H9 (cell line): ENCODE measurements around the gene SELPLG. TPM values are rescaled to one million over a fixed set of nuclear protein-coding genes. Genes with fewer than 3 reads are reported as not detected.

ENCODE experiments used
- DNase-seq: peaks from one replicate; pipeline ENCODE4 v3.0.0-alpha.2; 2017
- H2AFZ ChIP-seq: one replicate; pipeline ENCODE4 v1.6.1; 2013; ENCODE audit warnings: mild to moderate bottlenecking, low read length, control low read depth, moderate library complexity
- H2AK5ac ChIP-seq: 2 replicates; pipeline ENCODE4 v1.6.1; 2013; ENCODE audit warnings: low read length, control low read depth, mixed read lengths; ENCODE audit not compliant: insufficient read length
- H2BK120ac ChIP-seq: one replicate; pipeline ENCODE4 v1.6.1; 2013; ENCODE audit warnings: low read depth, mild to moderate bottlenecking, low read length, control low read depth, inconsistent platforms; ENCODE audit not compliant: poor library complexity, severe bottlenecking
- H2BK12ac ChIP-seq: 2 replicates; pipeline ENCODE4 v1.6.1; 2013; ENCODE audit warnings: low read length, control low read depth, mixed read lengths, low read depth; ENCODE audit not compliant: insufficient read length
- H2BK15ac ChIP-seq: 2 replicates; pipeline ENCODE4 v1.6.1; 2013; ENCODE audit warnings: low read depth, low read length, control low read depth
- H2BK20ac ChIP-seq: one replicate; pipeline ENCODE4 v1.6.1; 2013; ENCODE audit warnings: low read depth, mild to moderate bottlenecking, low read length, control low read depth, inconsistent platforms; ENCODE audit not compliant: poor library complexity, severe bottlenecking
- H2BK5ac ChIP-seq: 2 replicates; pipeline ENCODE4 v1.6.1; 2013; ENCODE audit warnings: low read length, control low read depth, mixed read lengths; ENCODE audit not compliant: insufficient read length
- H3K14ac ChIP-seq: 2 replicates; pipeline ENCODE4 v1.6.1; 2013; ENCODE audit warnings: low read length, control low read depth; ENCODE audit not compliant: insufficient read depth
- H3K18ac ChIP-seq: 2 replicates; pipeline ENCODE4 v1.6.1; 2013; ENCODE audit warnings: low read depth, mild to moderate bottlenecking, mixed read lengths, low read length, control low read depth; ENCODE audit not compliant: insufficient read length
- H3K23ac ChIP-seq: 2 replicates; pipeline ENCODE4 v1.6.1; 2013; ENCODE audit warnings: low read length, control low read depth, mixed read lengths, low read depth; ENCODE audit not compliant: insufficient read length
- H3K23me2 ChIP-seq: 2 replicates; pipeline ENCODE4 v1.6.1; 2013; ENCODE audit warnings: low read depth, mild to moderate bottlenecking, mixed read lengths, low read length, control low read depth; ENCODE audit not compliant: insufficient read length, poor library complexity, severe bottlenecking
- H3K27ac ChIP-seq: 2 replicates; pipeline ENCODE4 v1.5.1; 2013; ENCODE audit warnings: low read length, control low read depth, mixed read lengths, low read depth; ENCODE audit not compliant: insufficient read length
- H3K27me3 ChIP-seq: 2 replicates; pipeline ENCODE4 v1.6.1; 2013; ENCODE audit warnings: low read length, control low read depth, inconsistent platforms; ENCODE audit not compliant: insufficient read depth
- H3K4ac ChIP-seq: 2 replicates; pipeline ENCODE4 v1.6.1; 2013; ENCODE audit warnings: low read depth, mild to moderate bottlenecking, control low read depth, inconsistent platforms, low read length, moderate library complexity
- H3K4me1 ChIP-seq: 2 replicates; pipeline ENCODE4 v1.6.1; 2013; ENCODE audit warnings: low read length, control low read depth, inconsistent platforms; ENCODE audit not compliant: insufficient read depth
- H3K4me2 ChIP-seq: 2 replicates; pipeline ENCODE4 v1.6.1; 2013; ENCODE audit warnings: low read length, control low read depth, mixed read lengths; ENCODE audit not compliant: insufficient read length, insufficient read depth
- H3K56ac ChIP-seq: 2 replicates; pipeline ENCODE4 v1.6.1; 2013; ENCODE audit warnings: low read depth, mild to moderate bottlenecking, mixed read lengths, low read length, control low read depth; ENCODE audit not compliant: insufficient read length
- H3K79me1 ChIP-seq: 2 replicates; pipeline ENCODE4 v1.6.1; 2013; ENCODE audit warnings: low read depth, mild to moderate bottlenecking, moderate library complexity, low read length, control low read depth, inconsistent platforms; ENCODE audit not compliant: insufficient read depth, poor library complexity, severe bottlenecking
- H3K79me2 ChIP-seq: 2 replicates; pipeline ENCODE4 v1.6.1; 2013; ENCODE audit warnings: low read length, control low read depth, inconsistent platforms; ENCODE audit not compliant: insufficient read depth
- H3K9ac ChIP-seq: 2 replicates; pipeline ENCODE4 v1.6.1; 2013; ENCODE audit warnings: low read length, control low read depth, mixed read lengths; ENCODE audit not compliant: insufficient read length; ENCODE audit errors: extremely low read depth
- H3K9me3 ChIP-seq: one replicate; pipeline ENCODE4 v1.6.1; 2013; ENCODE audit warnings: low read depth, low read length, inconsistent platforms; ENCODE audit not compliant: control insufficient read depth
- H3T11ph ChIP-seq: one replicate; pipeline ENCODE4 v1.6.1; 2013; ENCODE audit warnings: mild to moderate bottlenecking, low read length, control low read depth, inconsistent platforms
- H4K20me1 ChIP-seq: one replicate; pipeline ENCODE4 v1.6.1; 2013; ENCODE audit not compliant: control insufficient read depth, insufficient read length, insufficient read depth
- H4K5ac ChIP-seq: 2 replicates; pipeline ENCODE4 v1.6.1; 2013; ENCODE audit warnings: low read depth, mild to moderate bottlenecking, mixed read lengths, low read length, control low read depth; ENCODE audit not compliant: insufficient read length
- H4K8ac ChIP-seq: replicated peaks from 2 replicates; pipeline ENCODE4 v1.6.1; 2013; ENCODE audit warnings: low read length, control low read depth, mixed read lengths, low read depth; ENCODE audit not compliant: insufficient read length
- H4K91ac ChIP-seq: 2 replicates; pipeline ENCODE4 v1.6.1; 2013; ENCODE audit warnings: low read depth, mild to moderate bottlenecking, moderate library complexity, mixed read lengths, low read length, control low read depth; ENCODE audit not compliant: insufficient read length
- H3K27ac Mint-ChIP-seq, 3 experiments: 2 replicates in 2 of 3; 3 replicates in 1 of 3; pipeline ENCODE4 v1.8.0; 2020 to 2021; ENCODE audit warnings: mixed read lengths in 3 of 3, mild to moderate bottlenecking in 1 of 3, moderate library complexity in 1 of 3
- H3K27me3 Mint-ChIP-seq: 2 replicates; pipeline ENCODE4 v1.8.0; 2021; ENCODE audit warnings: low read depth, mild to moderate bottlenecking, moderate library complexity, mixed read lengths
- H3K36me3 Mint-ChIP-seq, 3 experiments: 2 replicates in 2 of 3; 3 replicates in 1 of 3; pipeline ENCODE4 v1.8.0; 2020 to 2021; ENCODE audit warnings: low read depth in 3 of 3, mixed read lengths in 3 of 3; ENCODE audit not compliant: insufficient read depth in 1 of 3
- H3K4me1 Mint-ChIP-seq, 2 experiments: 2 replicates each; pipeline ENCODE4 v1.8.0; 2020; ENCODE audit warnings: mixed read lengths in 2 of 2
- H3K4me3 Mint-ChIP-seq, 2 experiments: 2 replicates in 1 of 2; 3 replicates in 1 of 2; pipeline ENCODE4 v1.8.0; 2020 to 2021; ENCODE audit warnings: mild to moderate bottlenecking in 2 of 2, mixed read lengths in 2 of 2, moderate library complexity in 1 of 2
- H3K9me3 Mint-ChIP-seq, 2 experiments: 2 replicates in 1 of 2; 3 replicates in 1 of 2; pipeline ENCODE4 v1.8.0; 2020; ENCODE audit warnings: mild to moderate bottlenecking in 2 of 2, mixed read lengths in 2 of 2, moderate library complexity in 1 of 2
- WGBS: extraction: QIAGEN DNeasy Blood & Tissue Kit; methylation state at CpG from one replicate; pipeline ENCODE4 v1.1.7; 2013; ENCODE audit warnings: missing lambda C conversion rate, low lambda C conversion rate, mixed read lengths; ENCODE audit not compliant: insufficient read length; ENCODE audit errors: extremely low coverage; 5-methylcytosine and 5-hydroxymethylcytosine counted together
- total RNA-seq: library from RNA; stranded (reverse); gene quantifications from 2 replicates; pipeline ENCODE4 v1.2.1, GENCODE V29; 2021
- TF ChIP-seq, protein P1 (sequence below): fragments of 200-600 bp; sonication (generic); conservative IDR thresholded peaks from 3 replicates; pipeline ENCODE4 v1.8.0; 2021; ENCODE audit warnings: antibody characterized with exemption, mild to moderate bottlenecking

The SELPLG gene
- total RNA-seq, 1 experiment from 2014 or later: 0.15 TPM

DNA sequence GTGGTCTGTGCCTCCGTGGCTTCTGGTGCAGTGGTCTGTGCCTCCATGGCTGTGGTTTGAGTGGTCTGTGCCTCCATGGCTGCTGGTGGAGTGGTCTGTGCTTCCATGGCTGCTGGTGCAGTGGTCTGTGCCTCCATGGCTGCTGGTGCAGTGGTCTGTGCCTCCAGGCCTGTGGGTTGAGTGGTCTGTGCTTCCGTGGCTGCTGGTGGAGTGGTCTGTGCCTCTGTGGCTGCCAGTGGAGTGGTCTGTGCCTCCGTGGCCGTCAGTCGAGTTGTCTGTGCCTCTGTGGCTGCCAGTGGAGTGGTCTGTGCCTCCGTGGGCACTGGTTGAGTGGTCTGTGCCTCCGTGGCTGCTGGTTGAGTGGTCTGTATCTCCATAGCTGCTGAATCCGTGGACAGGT, 10.1 kb downstream of the SELPLG start:
- no peak overlapping the region for H4K91ac ChIP-seq
- H2BK120ac ChIP-seq: no peak overlapping the region
- H2BK5ac ChIP-seq: no peak overlapping the region
- H3K9me3 ChIP-seq: no peaks in the 10 kb centered on the region
- peaks cover 26 to 31% of the 10 kb centered on the region in 2 experiments for H3K4me1 Mint-ChIP-seq
- H3K18ac ChIP-seq: no peak overlapping the region
- no peak overlapping the region for H3K4ac ChIP-seq
- H3K56ac ChIP-seq: no peak overlapping the region
- no peaks in the 10 kb centered on the region; a peak in 2 of 5 replicates for H3K9me3 Mint-ChIP-seq
- no peak overlapping the region for H3K14ac ChIP-seq
- no peak overlapping the region for H2BK15ac ChIP-seq
- no peak overlapping the region for H4K5ac ChIP-seq
- TF ChIP-seq, protein P1, sequence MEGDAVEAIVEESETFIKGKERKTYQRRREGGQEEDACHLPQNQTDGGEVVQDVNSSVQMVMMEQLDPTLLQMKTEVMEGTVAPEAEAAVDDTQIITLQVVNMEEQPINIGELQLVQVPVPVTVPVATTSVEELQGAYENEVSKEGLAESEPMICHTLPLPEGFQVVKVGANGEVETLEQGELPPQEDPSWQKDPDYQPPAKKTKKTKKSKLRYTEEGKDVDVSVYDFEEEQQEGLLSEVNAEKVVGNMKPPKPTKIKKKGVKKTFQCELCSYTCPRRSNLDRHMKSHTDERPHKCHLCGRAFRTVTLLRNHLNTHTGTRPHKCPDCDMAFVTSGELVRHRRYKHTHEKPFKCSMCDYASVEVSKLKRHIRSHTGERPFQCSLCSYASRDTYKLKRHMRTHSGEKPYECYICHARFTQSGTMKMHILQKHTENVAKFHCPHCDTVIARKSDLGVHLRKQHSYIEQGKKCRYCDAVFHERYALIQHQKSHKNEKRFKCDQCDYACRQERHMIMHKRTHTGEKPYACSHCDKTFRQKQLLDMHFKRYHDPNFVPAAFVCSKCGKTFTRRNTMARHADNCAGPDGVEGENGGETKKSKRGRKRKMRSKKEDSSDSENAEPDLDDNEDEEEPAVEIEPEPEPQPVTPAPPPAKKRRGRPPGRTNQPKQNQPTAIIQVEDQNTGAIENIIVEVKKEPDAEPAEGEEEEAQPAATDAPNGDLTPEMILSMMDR: no peak
- H2AK5ac ChIP-seq: no peak overlapping the region
- no peaks in the 10 kb centered on the region for H3K79me2 ChIP-seq
- no peak overlapping the region for H3T11ph ChIP-seq
- no peak overlapping the region for H2BK20ac ChIP-seq
- no peak overlapping the region for H2AFZ ChIP-seq
- H4K20me1 ChIP-seq: no peaks in the 10 kb centered on the region
- H3K36me3 Mint-ChIP-seq: peaks cover 0 to 2% (median 0%) of the 10 kb centered on the region in 3 experiments; a peak in 2 of 7 replicates
- H2BK12ac ChIP-seq: no peak overlapping the region
- no peaks in the 10 kb centered on the region for H3K79me1 ChIP-seq
- H3K27me3 Mint-ChIP-seq: no peaks in the 10 kb centered on the region
- peaks cover 3% of the 10 kb centered on the region; the same call in 1 of the 2 replicates for H3K4me1 ChIP-seq
- no peaks in the 10 kb centered on the region for H3K27me3 ChIP-seq
- H3K27ac Mint-ChIP-seq: no peak overlapping the region; a peak in 1 of 7 replicates
- H3K23ac ChIP-seq: no peak overlapping the region
- no peaks in the 10 kb centered on the region for H3K23me2 ChIP-seq
- no peak overlapping the region for H4K8ac ChIP-seq
- H3K27ac ChIP-seq: no peak overlapping the region
- WGBS: no CpG with 5 or more reads among the region's 8 CpGs
- DNase-seq: no peak
- no peak overlapping the region for H3K9ac ChIP-seq
- H3K4me2 ChIP-seq: no peak overlapping the region
- H3K4me3 Mint-ChIP-seq: no peak overlapping the region
